WERI-Rb-1 (cell line): ENCODE results near the gene AFF4.
"Not testable (repeated sequence)": the region's sequence is repeated elsewhere in the genome, so short reads cannot be mapped to it uniquely, and the experiment has no call there.

Experiments used
- DNase-seq: peaks from one replicate; pipeline ENCODE4 v3.0.0-alpha.2; 2020
- H3K27ac ChIP-seq: fragments of 250-450 bp; sonication (Bioruptor Pico); 2 replicates; pipeline ENCODE4 v1.5.1; 2020; ENCODE audit warnings: mild to moderate bottlenecking, moderate library complexity
- H3K27me3 ChIP-seq: fragments of 250-450 bp; sonication (Bioruptor Pico); 2 replicates; pipeline ENCODE4 v1.5.1; 2021; ENCODE audit warnings: mild to moderate bottlenecking, low read depth, moderate library complexity; ENCODE audit not compliant: insufficient read depth, severe bottlenecking
- H3K36me3 ChIP-seq: fragments of 250-450 bp; sonication (Bioruptor Pico); 2 replicates; pipeline ENCODE4 v1.5.1; 2020; ENCODE audit warnings: mild to moderate bottlenecking, moderate library complexity
- H3K4me3 ChIP-seq: 2 replicates; pipeline ENCODE4 v1.5.1; 2011; ENCODE audit warnings: low read depth, mild to moderate bottlenecking, control low read depth, low read length
- H3K9me3 ChIP-seq: fragments of 250-450 bp; sonication (Bioruptor Pico); 2 replicates; pipeline ENCODE4 v1.5.1; 2021; ENCODE audit warnings: mild to moderate bottlenecking, moderate library complexity; ENCODE audit not compliant: severe bottlenecking
- TF ChIP-seq, protein P1 (sequence below): IDR thresholded peaks from 2 replicates; pipeline ENCODE4 v1.5.1; 2011; ENCODE audit warnings: low read depth, mild to moderate bottlenecking, control low read depth, inconsistent platforms, low read length

Gene AFF4, protein sequence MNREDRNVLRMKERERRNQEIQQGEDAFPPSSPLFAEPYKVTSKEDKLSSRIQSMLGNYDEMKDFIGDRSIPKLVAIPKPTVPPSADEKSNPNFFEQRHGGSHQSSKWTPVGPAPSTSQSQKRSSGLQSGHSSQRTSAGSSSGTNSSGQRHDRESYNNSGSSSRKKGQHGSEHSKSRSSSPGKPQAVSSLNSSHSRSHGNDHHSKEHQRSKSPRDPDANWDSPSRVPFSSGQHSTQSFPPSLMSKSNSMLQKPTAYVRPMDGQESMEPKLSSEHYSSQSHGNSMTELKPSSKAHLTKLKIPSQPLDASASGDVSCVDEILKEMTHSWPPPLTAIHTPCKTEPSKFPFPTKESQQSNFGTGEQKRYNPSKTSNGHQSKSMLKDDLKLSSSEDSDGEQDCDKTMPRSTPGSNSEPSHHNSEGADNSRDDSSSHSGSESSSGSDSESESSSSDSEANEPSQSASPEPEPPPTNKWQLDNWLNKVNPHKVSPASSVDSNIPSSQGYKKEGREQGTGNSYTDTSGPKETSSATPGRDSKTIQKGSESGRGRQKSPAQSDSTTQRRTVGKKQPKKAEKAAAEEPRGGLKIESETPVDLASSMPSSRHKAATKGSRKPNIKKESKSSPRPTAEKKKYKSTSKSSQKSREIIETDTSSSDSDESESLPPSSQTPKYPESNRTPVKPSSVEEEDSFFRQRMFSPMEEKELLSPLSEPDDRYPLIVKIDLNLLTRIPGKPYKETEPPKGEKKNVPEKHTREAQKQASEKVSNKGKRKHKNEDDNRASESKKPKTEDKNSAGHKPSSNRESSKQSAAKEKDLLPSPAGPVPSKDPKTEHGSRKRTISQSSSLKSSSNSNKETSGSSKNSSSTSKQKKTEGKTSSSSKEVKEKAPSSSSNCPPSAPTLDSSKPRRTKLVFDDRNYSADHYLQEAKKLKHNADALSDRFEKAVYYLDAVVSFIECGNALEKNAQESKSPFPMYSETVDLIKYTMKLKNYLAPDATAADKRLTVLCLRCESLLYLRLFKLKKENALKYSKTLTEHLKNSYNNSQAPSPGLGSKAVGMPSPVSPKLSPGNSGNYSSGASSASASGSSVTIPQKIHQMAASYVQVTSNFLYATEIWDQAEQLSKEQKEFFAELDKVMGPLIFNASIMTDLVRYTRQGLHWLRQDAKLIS

DNA sequence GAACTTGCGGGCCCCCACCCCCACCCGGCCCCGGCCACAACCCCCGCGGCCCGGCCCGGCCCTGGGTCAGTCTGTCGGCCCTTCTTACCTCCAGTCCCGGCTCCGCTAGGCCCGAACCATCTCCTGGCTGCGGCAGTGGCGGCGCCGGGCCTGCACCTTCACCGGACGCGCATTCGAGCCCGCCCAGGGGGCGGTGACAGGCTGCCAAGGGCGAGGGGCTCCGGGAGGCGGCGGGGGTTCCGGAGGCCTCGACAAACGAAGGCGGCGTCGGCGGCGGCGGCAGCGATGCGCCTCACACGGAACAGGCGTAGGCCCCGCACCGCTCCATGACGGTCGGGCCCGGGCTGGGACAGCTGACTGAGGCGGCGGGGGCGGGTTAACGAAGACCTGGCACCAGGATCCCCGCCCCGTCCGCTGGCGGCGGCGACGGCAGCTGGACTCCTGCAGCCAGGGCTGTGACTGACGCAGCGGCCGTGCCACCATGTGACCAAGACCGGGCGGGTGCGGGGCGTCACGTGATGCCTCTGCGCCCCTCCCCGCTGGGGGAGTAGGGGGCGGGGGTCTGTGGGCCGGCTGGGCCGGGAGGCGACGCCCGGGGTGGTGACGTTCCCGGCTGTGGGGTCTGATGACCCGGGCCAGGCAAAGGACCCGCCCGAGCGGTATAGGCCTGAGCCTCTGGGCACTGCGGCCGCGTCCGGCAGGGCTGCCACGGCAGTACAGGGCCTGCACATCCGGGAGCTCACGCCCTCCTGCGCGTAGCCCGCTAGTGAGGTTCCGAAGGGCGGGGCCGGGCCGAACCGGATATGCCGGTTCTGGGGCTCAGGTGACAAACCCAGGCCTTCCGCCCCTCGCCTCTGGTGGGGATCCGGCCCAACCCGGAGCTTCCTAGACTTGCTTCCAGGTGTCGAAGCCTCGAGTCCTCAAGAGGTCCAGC lies at the start of gene AFF4:
Gene AFF4 (minus strand): TSS at position 464 of the 934 bp plus-strand sequence. CDS start 26,445 bp downstream, outside the sequence.
- Histone ChIP-seq H3K27me3 (no peaks in the 10 kb centered on the region), H3K27ac (peak within 1 kb of the TSS; percentile 91), H3K36me3 (peaks cover 16% of the 10 kb centered on the region), H3K9me3 (no peaks in the 10 kb centered on the region), H3K4me3 (peak within 1 kb of the TSS; percentile 99)
- DNase-seq, result peak; percentile 97
- TF ChIP-seq, protein P1, sequence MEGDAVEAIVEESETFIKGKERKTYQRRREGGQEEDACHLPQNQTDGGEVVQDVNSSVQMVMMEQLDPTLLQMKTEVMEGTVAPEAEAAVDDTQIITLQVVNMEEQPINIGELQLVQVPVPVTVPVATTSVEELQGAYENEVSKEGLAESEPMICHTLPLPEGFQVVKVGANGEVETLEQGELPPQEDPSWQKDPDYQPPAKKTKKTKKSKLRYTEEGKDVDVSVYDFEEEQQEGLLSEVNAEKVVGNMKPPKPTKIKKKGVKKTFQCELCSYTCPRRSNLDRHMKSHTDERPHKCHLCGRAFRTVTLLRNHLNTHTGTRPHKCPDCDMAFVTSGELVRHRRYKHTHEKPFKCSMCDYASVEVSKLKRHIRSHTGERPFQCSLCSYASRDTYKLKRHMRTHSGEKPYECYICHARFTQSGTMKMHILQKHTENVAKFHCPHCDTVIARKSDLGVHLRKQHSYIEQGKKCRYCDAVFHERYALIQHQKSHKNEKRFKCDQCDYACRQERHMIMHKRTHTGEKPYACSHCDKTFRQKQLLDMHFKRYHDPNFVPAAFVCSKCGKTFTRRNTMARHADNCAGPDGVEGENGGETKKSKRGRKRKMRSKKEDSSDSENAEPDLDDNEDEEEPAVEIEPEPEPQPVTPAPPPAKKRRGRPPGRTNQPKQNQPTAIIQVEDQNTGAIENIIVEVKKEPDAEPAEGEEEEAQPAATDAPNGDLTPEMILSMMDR, result no peak

DNA sequence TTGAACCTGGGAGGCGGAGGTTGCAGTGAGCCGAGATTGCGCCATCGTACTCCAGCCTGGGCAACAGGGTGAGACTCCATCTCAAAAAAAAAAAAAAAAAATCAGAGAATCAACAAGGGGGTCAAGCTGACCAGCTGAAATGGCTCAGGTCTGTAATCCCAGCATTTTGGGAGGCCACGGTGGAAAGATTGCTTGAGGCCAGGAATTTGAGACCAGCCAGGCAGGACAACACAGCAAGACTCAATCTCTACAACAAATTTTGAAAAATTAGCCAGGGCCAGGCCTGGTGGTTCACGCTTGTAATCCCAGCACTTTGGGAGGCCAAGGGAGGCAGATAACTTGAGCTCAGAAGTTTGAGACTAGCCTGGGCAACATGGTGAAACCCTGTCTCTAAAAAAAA lies 45.0 kb upstream of the AFF4 start:
- not testable (repeated sequence) for H3K4me3 ChIP-seq, H3K27ac ChIP-seq, DNase-seq, H3K9me3 ChIP-seq, H3K27me3 ChIP-seq
- H3K36me3 ChIP-seq, result peaks cover 26% of the 10 kb centered on the region

DNA sequence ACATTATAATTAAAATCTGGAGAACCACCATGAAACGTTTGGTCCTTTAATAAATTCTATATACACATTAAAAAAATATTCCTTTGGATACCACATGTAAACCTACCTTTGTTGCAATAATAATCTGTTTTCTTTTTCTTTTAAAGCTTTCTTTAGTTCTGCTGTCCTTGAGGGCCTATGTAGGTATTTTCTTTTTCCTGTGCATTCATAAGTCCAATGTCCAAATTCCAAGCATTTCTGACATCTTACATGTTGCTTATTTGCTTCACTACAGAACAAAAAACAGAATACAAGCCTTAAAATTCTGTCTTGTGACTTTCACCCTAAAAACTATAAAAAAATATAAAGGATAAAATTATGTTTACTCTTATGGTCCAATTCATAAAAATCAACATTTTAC lies 43.2 kb upstream of the AFF4 start:
- TF ChIP-seq, protein P1, result no peak
- no peak overlapping the region for H3K27ac ChIP-seq
- H3K4me3 ChIP-seq, result no peak overlapping the region
- H3K9me3 ChIP-seq, result no peaks in the 10 kb centered on the region
- peaks cover 42% of the 10 kb centered on the region for H3K36me3 ChIP-seq
- DNase-seq, result no peak
- no peaks in the 10 kb centered on the region for H3K27me3 ChIP-seq

DNA sequence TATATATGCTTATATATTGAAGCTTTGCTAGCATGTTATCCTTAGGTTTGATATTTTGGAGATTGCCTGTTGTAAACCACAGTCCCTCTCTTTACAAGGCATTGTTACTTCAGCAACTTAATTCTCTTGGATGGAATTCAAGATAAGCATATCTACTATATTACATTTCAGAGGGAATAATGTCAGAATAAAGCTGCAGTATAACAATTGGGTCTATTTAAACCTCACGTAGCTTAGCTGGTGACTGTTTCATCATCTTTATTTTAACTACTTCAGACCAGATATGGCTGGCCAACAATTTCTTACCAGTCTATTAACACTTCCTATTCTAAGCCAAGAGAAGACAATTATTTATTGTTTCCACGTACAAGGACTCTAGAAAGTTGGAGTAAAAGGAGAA lies 35.8 kb upstream of the AFF4 start:
- Histone ChIP-seq H3K4me3 (no peak overlapping the region), H3K27me3 (no peaks in the 10 kb centered on the region), H3K9me3 (no peaks in the 10 kb centered on the region), H3K27ac (peak overlapping the region; percentile 12), H3K36me3 (peaks cover 32% of the 10 kb centered on the region)
- TF ChIP-seq, protein P1, result no peak
- no peak for DNase-seq

DNA sequence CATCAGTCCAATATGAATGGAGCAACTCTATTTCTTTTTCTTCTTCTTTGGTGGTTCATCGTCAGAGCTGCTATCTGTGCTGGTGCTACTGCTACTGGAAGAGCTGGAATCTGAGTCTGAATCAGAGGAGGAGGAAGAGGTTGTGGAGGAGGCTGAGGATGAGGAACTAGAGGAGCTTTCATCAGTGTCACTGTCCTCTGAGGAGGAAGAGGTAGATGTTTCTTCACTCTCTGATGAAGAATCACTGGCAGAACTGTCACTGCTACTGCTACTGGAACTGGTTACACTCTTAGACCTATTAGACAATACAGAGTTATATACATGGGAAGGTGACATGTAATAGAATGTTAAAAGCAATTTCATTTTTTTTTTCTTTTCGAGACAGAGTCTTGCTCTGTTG lies 35.1 kb upstream of the AFF4 start:
- Histone ChIP-seq H3K9me3 (no peaks in the 10 kb centered on the region), H3K36me3 (peaks cover 28% of the 10 kb centered on the region), H3K27me3 (no peaks in the 10 kb centered on the region), H3K4me3 (no peak overlapping the region), H3K27ac (no peak overlapping the region)
- DNase-seq, result no peak
- TF ChIP-seq, protein P1, result no peak
